ENCODE measurements around the gene TAF4. TPM values are rescaled to one million over a fixed set of nuclear protein-coding genes. Genes with fewer than 3 reads are reported as not detected.
"Not testable (repeated sequence)": the region's sequence is repeated elsewhere in the genome, so short reads cannot be mapped to it uniquely, and the experiment has no call there.

The TAF4 gene
- total and polyA plus RNA-seq, 8 donors: 5.7 to 15.2 (median 8.4) TPM

GRCh38 chr20:61989741-61990140, 75.9 kb downstream of the TAF4 start:
- intact Hi-C loops (cut with DNase I): no loop called here
- DNase-seq: peak in 1 of 6 donors; percentile 35
- H3K36me3 ChIP-seq: peaks cover 0 to 35% (median 6%) of the 10 kb centered on the region in 3 donors
- no peak for TF ChIP-seq CTCF (IDR thresholded peaks at IDR 0.05)
- no peak overlapping the region for H3K27ac ChIP-seq
- no peaks in the 10 kb centered on the region for H3K27me3 ChIP-seq
- H3K9me3 ChIP-seq: no peaks in the 10 kb centered on the region
- H3K4me1 ChIP-seq: no peaks in the 10 kb centered on the region
- no peak overlapping the region for H3K4me3 ChIP-seq
- FAIRE-seq: no peak
- WGBS, 2 donors: 91 to 92% methylated on average over 14 of the region's 14 CpGs
- ATAC-seq: no peak

- WGBS, 2 donors: 95 to 97% methylated on average over 18 of the region's 18 CpGs
- Histone ChIP-seq H3K4me3 (no peak overlapping the region), H3K27me3 (no peaks in the 10 kb centered on the region), H3K27ac (no peak overlapping the region), H3K36me3 (peaks cover 0 to 28% (median 4%) of the 10 kb centered on the region in 3 donors), H3K4me1 (no peaks in the 10 kb centered on the region), H3K9me3 (no peaks in the 10 kb centered on the region)
- TF ChIP-seq CTCF (IDR thresholded peaks at IDR 0.05): no peak
- FAIRE-seq: no peak
- no peak for ATAC-seq
- DNase-seq: peak in 1 of 6 donors; percentile 34
- intact Hi-C loops (cut with DNase I): no loop called here
Measured at GRCh38 chr20:61988665-61989064, 77.0 kb downstream of the TAF4 start.

- no peak overlapping the region for H3K27ac ChIP-seq
- H3K9me3 ChIP-seq: no peaks in the 10 kb centered on the region
- FAIRE-seq (no peak), ATAC-seq (peak in 3 of 4 donors; percentile 38 to 78 (median 49)), DNase-seq (no peak)
- H3K36me3 ChIP-seq: peaks cover 0 to 12% (median 2%) of the 10 kb centered on the region in 3 donors
- H3K27me3 ChIP-seq: no peaks in the 10 kb centered on the region
- TF ChIP-seq CTCF (IDR thresholded peaks at IDR 0.05): no peak
- intact Hi-C loops (cut with DNase I): no loop called here
- whole genome bisulfite sequencing, 2 donors: 49 to 52% methylated on average over 16 of the region's 16 CpGs
- H3K4me3 ChIP-seq: no peak overlapping the region
- no peaks in the 10 kb centered on the region for H3K4me1 ChIP-seq
Measured at GRCh38 chr20:61986762-61987321, 78.8 kb downstream of the TAF4 start.

DNA sequence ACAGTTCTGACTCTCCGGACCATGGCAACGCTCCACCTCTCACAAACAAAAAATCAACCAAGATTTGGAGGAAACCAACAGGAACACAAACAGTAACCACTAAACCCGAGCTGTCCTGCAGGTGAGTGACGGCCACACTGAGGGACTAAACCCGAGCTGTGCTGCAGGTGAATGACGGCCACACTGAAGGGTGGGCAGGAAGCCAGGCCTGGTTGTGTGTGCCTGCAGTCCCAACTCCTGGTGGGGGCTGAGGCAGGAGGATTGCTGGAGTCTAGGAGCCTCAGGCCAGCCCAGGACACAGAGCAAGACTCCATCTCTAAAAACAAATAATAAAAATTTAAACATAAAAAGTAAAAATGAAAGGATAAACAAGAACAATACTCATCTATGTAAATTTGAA, 80.6 kb downstream of the TAF4 start:
- ATAC-seq (no peak), FAIRE-seq (no peak), DNase-seq (peak in 1 of 6 donors; percentile 40)
- Histone ChIP-seq H3K4me3 (no peak overlapping the region), H3K4me1 (no peaks in the 10 kb centered on the region), H3K27me3 (no peaks in the 10 kb centered on the region), H3K36me3 (peaks cover 0 to 4% (median 0%) of the 10 kb centered on the region in 3 donors), H3K9me3 (no peaks in the 10 kb centered on the region), H3K27ac (no peak overlapping the region)
- intact Hi-C loops (cut with DNase I): no loop called here
- WGBS, 2 donors: 64 to 74% methylated on average over 6 of the region's 6 CpGs
- TF ChIP-seq CTCF (IDR thresholded peaks at IDR 0.05): no peak

- FAIRE-seq; H3K27me3 ChIP-seq; H3K36me3 ChIP-seq; H3K27ac ChIP-seq; H3K4me3 ChIP-seq; ATAC-seq; intact Hi-C loops (cut with DNase I); H3K9me3 ChIP-seq; H3K4me1 ChIP-seq: not testable (repeated sequence)
- WGBS, 2 donors: 82 to 87% methylated on average over 14 of the region's 14 CpGs
- DNase-seq: peak in 1 of 6 donors; percentile 31
Measured at GRCh38 chr20:61984431-61984830, 81.2 kb downstream of the TAF4 start.
